ENCODE data around the gene BPI.

GRCh38 chr20:38284893-38285444 is 19.0 kb upstream of the BPI start:
- TF ChIP-seq EZH2phosphoT487 (IDR thresholded peaks at IDR 0.05; ENCODE audit: low read depth) = no peak
- TF ChIP-seq, protein P1, sequence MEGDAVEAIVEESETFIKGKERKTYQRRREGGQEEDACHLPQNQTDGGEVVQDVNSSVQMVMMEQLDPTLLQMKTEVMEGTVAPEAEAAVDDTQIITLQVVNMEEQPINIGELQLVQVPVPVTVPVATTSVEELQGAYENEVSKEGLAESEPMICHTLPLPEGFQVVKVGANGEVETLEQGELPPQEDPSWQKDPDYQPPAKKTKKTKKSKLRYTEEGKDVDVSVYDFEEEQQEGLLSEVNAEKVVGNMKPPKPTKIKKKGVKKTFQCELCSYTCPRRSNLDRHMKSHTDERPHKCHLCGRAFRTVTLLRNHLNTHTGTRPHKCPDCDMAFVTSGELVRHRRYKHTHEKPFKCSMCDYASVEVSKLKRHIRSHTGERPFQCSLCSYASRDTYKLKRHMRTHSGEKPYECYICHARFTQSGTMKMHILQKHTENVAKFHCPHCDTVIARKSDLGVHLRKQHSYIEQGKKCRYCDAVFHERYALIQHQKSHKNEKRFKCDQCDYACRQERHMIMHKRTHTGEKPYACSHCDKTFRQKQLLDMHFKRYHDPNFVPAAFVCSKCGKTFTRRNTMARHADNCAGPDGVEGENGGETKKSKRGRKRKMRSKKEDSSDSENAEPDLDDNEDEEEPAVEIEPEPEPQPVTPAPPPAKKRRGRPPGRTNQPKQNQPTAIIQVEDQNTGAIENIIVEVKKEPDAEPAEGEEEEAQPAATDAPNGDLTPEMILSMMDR (IDR thresholded peaks at IDR 0.05; ENCODE audit: low read depth, low read length) = no peak
